Gastrocnemius medialis (tissue), 4 donors: ENCODE measurements around the gene SRGAP2B.
"Not testable (repeated sequence)": the region's sequence is repeated elsewhere in the genome, so short reads cannot be mapped to it uniquely, and the experiment has no call there.

Experiments used
- POLR2A ChIP-seq, 2 donors: fragments of 450-650 bp; IDR thresholded peaks; one replicate each; pipeline ENCODE4 v1.6.1; 2017; ENCODE audit warnings: antibody characterized with exemption in 2 of 2, mild to moderate bottlenecking in 2 of 2, moderate library complexity in 2 of 2
- TF ChIP-seq, protein P1 (sequence below), 5 experiments: fragments of 450-650 bp in 3 of 5; fragments of 200-600 bp in 2 of 5; sonication (generic) in 2 of 5; IDR thresholded peaks in 4 of 5; conservative IDR thresholded peaks in 1 of 5; 1 replicate in 4 of 5; 2 replicates in 1 of 5; pipeline ENCODE4 v1.5.1; 2016 to 2019; ENCODE audit warnings: antibody characterized with exemption in 5 of 5, mild to moderate bottlenecking in 3 of 5, moderate library complexity in 3 of 5

DNA sequence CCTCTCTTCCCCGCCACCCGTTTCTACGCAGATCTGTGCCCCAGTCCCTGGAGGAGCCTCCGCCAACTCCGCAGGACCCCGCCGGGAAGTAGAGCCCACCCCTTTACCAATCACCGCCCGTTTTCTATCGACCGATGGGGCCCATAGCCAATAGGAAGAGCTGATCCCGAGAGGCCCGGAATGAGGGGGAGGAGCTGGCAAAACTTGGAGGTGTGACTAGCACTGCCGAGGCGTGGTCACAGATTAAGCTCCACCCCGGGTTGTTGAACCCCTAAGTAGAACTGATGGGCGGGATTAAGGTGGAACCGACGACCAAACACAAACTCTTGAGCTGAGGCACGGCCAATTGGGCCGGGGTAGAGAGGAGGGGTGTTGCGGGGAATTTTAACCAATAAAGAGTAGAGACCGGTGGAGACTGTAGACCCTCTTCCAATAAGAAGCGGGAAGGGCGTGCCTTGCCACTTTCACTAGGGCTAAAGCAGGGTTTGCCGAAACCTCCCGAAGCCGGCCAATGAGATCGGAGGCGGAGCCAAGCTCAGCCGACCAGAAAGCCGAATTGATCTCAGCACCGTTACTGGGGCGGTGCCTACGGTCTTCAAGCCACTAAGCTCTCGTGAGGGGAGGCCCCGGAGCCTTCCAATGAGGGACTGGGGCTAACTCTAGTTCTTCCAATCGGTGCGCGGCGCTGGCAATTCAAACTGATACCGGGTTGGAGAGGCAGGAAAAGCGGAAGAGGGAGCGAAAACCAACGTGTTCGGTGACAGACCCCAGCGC lies at the start of gene SRGAP2B, which contains the start of gene FAM72D:
- TF ChIP-seq, protein P1, sequence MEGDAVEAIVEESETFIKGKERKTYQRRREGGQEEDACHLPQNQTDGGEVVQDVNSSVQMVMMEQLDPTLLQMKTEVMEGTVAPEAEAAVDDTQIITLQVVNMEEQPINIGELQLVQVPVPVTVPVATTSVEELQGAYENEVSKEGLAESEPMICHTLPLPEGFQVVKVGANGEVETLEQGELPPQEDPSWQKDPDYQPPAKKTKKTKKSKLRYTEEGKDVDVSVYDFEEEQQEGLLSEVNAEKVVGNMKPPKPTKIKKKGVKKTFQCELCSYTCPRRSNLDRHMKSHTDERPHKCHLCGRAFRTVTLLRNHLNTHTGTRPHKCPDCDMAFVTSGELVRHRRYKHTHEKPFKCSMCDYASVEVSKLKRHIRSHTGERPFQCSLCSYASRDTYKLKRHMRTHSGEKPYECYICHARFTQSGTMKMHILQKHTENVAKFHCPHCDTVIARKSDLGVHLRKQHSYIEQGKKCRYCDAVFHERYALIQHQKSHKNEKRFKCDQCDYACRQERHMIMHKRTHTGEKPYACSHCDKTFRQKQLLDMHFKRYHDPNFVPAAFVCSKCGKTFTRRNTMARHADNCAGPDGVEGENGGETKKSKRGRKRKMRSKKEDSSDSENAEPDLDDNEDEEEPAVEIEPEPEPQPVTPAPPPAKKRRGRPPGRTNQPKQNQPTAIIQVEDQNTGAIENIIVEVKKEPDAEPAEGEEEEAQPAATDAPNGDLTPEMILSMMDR (IDR thresholded peaks at IDR 0.05 in 4 of 5, conservative IDR thresholded peaks at IDR 0.05 in 1 of 5), result not testable (repeated sequence)
- TF ChIP-seq POLR2A (IDR thresholded peaks at IDR 0.05), result not testable (repeated sequence)
